HG03280 (cell line): ENCODE measurements around the gene PDE6D.
A peak's percentile ranks its signal among the peaks of the same experiment; 100 is the strongest.
"Not testable (repeated sequence)": the region's sequence is repeated elsewhere in the genome, so short reads cannot be mapped to it uniquely, and the experiment has no call there.

ENCODE experiments used
- ATAC-seq: cut with Tn5 transposase; IDR thresholded peaks from one replicate; pipeline ENCODE4 v1.9.1; 2021; ENCODE audit warnings: mild to moderate bottlenecking, moderate library complexity; ENCODE audit not compliant: unreplicated experiment

Gene PDE6D

DNA sequence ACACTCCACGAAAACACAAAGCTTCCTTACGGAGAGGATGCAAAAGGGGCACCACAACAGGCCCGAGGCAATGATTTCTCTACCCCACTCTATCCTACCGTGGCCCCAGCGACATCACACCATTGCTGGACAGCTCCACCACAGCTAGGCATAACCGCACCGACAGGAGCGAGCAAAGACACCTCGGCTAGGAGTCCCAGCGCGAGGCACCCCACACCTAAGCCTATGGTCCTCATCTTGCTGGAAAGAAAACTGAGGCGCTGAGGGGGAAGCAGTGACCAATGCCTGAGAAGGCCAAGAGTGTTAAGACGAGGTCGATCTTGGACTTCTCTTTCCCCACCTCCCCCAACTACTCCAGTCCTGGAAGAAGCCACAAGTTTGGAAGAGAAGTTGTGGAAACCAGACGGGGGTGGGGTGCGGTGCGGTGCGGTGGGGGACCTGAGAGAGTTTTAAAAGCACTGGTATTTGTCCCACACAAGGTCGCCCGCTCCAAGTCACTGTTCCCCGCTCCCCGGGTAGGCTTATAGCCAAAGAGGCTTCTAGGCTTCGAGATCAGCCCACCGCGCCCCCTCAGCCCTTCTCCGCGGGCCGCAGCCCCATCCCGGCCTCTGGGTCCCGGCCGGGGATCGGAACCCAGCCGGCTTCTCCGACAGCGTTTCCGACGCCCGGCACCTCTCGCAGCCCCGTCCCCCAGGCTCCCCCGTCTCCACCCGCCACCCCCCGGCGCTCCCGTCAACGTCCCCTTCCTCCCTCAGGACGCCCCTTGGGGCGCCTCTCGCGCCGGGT, 766 bp downstream of the PDE6D start:
- ATAC-seq: no peak

DNA sequence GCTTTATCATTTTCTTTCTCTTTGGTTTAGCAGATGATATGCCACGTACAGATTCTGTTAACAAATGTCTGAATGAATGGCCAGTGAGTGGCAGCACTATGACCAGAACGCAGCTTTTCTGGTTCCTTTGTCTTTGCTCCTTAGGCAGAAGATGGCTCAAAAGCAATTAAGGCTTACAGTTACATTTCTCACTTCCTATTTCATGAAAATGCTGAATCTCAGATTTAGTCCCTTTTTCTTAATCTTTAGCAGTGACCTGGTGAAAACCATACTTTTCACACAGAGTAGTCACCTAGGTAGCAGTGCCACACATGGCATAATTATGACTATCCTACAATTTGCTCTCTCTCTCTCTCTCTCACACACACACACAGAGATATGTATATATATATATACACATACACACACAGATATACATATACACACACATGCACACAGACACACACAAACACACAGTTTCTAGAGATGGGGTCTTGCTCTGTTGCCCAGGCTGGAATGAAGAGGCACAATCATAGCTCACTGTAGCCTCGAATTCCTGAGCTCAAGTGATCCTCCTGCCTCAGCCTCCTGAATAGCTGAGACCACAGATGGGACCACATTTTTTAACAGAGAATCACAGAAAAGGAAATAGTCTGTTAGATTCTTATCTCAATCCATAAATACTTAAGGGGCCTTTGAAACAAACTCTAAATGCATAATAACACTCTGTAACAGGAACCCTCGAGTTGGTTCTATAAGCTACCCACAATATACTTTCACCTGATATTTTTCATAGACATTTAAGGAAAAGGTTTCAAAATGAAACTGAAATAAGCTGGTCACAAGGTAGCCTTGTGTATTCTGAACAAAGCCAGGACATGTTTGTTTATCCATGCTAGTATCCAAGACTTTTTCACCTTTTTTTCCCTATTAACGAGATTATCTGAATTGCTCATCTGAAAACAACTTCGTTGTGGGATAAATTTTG, 11.6 kb downstream of the PDE6D start:
- ATAC-seq: no peak

DNA sequence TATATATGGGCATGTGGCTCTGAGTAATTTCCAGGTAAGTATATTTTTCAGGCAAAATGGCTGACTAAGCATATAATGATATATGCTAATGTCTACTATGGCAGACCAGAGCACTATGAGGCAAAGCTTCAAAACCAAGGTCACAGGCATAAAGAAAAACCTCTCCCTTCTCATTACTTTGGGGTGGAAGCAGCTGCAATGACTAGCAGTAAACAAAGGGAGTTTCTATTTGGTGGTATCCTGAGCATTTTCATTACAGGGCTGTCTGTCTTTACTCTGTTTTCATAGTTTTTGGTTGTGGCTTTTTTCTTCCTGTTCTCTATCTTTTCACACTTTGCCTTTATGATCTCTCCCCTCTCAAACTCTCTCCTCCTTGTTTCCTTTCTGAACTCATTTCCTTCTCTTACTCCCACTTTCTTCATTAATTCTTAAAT, 15.6 kb downstream of the PDE6D start:
- ATAC-seq: peak; percentile 66

DNA sequence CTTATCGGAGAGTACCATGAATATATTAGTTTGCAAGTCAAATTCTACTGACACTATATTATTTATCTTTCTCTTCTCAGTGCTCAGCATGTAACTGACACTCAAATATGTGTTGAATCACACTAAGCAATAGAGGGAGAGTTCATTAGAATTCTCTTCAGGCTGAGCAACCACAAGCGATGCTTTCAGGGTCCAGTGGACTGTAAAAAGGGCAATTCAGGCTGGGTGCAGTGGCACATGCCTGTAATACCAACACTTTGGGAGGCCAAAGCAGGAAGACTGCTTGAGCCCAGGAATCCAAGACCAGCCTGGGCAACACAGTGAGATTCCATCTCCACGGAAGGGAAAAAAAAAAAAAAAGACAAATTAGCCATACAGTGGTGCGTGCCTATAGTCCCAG, 16.3 kb downstream of the PDE6D start:
- no peak for ATAC-seq

DNA sequence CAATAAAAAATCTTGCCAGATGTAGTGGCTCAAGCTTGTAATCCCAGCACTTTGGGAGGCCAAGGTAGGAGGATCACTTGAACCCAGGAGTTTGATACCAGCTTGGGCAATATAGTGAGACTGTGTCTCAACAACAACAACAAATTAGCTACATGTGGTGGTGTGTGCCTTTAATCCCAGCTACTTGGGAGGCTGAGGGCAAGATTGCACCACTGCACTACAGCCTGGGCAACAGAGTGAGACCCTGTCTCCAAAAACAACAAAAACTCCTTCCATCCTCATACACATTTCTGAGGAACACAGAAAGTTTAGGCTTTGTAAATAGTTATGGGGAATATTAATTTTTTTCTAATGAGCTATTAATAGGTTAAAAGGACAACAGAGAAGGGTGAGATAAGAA, 17.0 kb downstream of the PDE6D start:
- no peak for ATAC-seq

DNA sequence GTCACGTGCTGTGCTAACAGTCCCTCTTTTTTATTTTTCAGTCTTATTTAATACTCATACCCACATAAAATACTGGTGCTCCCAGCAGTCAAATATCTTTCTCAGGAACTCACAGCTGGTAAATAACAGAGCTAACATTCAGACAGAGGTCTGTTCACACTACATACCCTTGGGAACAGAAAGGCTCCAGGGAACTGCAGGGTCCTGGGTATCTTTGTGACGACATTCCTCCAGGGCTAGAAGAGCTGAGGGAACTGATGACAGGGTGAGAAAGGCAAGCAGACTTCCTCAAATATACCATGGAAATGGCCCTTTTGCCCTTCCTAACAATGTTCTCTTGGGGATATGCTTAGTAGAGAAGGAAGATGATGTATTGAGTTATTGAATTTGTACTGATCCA, 19.3 kb downstream of the PDE6D start:
- ATAC-seq: no peak

DNA sequence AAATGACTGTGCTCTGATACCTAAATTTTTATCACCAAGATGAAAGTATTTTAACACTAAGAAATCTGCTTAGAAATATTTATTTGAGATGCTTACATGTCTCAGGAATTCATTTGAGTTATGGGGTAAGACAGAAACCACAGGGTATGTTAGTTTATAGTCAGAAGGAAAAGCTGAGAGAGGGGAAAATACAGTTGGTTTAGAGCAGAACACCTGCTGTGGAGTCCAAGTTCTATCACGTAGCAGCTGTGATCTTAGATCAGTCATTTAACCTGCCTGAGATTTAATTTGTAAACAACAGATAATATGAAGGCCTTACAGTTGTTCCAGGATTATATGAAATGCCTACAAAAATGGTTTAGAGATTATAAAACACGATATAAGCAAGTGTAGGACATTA, 29.0 kb downstream of the PDE6D start:
- ATAC-seq: no peak

DNA sequence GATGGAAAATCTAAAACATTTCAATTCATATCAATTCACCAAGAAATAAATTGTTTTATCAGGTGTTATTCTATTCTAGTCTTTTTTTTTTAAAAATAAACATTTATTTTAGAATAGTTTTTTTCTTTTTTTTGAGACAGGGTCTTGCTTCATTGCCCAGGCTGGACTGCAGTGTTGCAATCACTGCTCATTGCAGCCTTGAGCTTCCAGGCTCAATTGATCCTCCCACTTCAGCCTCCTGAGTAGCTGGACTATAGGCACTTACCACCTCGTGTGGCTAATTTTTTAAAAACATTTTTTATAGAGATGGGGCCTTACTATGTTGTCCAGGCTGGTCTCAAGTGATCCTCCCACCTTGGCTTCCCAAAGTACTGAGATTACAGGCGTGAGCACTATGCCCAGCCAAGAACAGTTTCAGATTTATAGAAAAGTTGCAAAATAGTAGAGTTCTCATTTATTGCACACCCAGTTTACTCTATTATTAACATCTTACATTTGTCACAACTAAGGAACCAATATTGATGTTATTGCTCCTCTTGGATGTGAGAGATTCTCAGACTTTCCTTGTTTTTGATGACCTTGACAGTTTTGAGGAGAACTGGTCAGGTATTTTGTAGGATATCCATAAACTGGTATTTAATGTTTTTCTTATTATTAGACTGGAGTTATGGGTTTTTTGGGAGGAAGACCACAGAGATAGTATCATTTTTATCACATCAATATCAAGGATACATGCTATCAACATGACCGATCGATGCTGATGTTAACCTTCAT, 29.9 kb downstream of the PDE6D start:
- no peak for ATAC-seq

DNA sequence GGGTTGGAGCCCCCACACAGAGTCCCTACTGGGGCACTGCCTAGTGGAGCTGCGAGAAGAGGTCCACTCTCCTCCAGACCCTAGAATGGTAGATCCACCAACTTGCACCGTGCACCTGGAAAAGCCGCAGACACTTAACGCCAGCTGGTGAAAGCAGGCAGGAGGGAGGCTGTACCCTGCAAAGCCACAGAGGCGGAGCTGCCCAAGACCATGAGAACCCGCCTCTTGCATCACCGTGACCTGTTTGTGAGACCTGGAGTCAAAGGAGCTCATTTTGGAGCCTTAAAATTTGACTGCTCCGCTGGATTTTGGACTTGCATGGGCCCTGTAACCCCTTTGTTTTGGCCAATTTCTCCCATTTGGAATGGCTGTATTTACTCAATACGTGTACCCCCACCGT, 32.1 kb downstream of the PDE6D start:
- ATAC-seq: not testable (repeated sequence)

DNA sequence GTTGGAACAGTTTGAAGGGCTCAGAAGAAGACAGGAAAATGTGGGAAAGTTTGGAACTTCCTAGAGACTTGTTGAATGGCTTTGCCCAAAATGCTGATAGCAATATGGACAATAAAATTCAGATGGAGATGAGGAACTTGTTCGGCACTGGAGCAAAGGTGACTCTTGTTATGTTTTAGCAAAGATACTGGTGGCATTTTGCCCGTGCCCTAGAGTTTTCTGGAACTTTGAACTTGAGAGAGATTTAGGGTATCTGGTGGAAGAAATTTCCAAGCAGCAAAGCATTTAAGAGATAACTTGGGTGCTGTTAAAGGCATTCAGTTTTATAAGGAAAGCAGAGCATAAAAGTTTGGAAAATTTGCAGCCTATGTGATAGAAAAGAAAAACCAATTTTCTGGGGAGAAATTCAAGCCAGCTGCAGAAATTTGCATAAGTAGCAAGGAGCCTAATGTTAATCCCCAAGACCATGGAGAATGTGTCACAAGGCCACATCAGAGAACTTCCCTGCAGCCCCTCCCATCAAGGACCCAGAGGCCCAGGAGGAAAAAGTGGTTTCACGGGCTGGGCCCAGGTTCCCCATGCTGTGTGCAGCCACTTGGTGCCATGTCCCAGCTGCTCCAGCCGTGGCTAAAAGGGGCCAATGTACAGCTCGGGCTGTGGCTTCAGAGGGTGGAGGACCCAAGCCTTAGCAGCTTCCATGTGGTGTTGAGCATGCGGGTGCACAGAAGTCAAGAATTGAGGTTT, 32.8 kb downstream of the PDE6D start:
- not testable (repeated sequence) for ATAC-seq

DNA sequence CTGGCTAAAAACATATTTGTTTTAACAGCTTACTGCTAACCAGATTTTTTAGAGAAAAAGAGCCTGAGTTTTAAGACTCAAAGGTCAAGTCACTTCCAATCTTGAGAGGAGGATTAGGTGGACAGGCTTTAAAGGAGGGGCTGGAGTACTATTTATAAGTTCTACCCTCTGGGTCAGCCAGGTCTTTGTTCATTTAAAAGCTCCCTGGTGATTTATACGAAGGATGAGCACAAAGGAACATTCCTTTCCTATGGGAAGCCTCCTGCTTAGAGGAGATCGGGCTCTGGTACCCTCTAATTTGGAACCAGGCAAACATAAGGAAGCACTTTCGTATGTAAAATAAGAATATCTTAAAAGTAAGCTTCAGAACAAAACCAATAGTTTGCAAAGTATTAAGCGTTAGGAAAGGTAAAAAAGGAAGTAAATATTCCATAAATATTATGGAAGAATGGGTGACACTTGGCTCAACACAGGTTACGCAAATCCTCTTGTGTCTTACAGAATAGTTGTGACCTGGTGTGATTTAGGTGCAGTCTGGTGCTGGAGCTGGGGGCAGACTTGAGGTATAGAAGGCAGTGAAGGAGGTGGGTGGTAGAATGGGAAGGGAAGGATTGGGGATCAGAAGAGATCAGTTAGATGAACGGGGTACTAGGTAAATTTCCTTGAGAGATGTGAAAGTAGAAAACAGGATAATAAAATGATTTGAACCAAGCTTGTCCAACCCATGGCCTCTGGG, 35.6 kb downstream of the PDE6D start:
- no peak for ATAC-seq

DNA sequence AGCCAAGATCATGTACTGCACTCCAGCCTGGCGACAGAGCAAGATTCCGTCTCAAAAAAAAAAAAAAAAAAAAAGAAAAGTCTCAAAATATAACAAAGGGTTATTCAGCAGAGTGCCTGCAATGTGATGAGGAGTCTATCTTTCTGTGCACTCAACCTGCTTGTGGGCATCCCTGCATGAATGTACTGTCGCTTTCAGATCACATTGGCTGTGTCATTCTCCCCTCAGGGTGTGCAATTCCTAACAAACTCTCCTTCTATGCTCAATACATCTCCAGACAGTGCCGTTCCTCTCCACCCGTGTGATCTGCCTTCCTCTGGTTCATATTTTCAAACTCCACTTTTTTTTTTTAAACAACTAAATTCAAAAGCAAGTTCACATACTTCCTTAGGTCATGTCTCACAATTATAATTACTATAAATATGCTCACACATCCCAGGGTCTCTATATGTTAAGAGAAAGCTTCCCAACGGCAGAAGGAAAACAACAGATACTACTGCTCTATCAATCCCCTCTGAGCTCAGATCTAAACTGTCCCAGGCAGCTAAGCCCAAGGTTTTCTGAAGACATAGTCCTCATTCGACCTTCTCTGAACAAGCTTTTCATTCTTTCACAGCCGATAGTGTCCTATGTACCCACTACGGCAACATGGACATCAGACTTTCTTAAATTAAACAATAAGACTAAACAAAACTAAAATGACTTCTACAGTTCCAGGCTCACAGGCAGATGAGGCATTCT, 37.5 kb downstream of the PDE6D start:
- no peak for ATAC-seq

DNA sequence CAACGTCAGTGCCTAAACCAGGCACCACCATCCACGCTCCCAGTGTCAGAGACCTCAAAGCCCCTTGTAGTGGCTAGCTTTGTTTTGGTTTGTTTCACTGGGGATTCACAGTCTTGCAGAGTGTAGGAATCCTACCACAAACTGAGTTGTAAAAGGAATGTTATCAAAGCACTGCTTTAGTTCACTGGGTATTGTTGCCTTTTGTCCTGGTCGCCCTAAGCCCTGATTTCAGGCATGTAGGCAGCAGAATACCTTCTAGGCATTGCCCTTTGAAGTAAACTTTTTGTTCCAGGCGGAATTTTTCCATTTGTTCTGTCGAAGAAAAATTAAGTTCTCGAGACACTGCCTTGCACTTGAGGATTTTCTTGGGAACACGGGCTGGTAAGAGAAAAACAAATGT, 43.3 kb downstream of the PDE6D start:
- ATAC-seq: no peak

DNA sequence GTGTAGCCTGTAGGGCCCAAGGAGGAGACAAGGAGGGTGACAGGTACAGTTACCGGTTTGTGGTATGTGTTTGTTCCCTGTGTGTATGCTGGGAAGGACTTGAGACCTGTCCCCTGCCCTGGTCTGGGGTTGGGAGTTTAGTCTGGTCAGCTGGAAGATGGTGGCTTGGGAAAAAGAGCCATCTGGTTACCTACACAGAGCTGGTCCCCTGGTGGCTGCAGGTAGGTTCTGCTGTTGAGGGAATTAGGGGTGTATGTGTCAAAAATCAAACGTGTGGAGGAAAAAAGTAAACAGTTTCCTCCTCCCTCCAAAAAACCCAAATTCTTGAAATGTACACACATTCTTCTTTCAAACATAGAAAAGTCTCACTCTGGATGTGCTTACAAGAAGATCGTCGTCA, 48.5 kb downstream of the PDE6D start:
- ATAC-seq: no peak

DNA sequence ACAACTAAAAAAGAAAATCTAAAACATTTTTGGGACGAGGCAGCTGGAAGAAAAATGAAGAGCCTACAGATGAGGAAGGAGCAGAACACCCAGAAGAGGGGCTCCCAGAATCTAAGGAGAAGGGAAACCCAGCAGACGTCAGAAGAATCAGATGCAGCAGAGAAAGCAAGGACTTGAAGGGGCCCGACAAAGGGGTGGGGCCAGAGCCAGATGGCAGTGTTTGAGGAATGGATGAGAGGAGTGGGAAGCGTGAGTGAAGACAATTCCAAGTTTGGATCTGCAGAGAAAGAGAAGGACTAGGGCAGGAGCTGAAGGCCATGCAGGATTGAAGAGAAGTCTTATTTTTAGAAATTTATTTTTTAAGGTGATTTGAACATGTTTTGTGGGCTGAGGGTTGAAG, 53.5 kb downstream of the PDE6D start:
- no peak for ATAC-seq

DNA sequence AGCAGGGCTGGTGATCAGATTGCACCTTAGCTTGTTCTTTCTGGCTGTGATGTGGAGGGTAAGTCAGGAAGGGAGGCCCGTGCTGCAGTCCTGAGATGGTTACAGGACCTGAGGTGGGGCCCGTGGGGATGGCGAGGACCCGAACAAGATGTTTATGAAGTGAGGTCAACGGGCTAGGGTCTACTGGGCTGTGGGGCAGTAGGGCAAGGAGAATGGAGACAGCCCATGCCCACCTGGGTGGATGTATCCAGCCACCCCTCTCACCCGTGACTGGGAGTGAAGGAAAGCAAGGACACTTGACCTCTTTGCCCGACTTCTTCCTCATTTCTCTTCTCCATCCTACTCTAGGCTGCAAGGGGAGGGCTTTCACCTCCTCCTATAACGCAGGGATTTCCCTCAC, 54.8 kb downstream of the PDE6D start:
- no peak for ATAC-seq

DNA sequence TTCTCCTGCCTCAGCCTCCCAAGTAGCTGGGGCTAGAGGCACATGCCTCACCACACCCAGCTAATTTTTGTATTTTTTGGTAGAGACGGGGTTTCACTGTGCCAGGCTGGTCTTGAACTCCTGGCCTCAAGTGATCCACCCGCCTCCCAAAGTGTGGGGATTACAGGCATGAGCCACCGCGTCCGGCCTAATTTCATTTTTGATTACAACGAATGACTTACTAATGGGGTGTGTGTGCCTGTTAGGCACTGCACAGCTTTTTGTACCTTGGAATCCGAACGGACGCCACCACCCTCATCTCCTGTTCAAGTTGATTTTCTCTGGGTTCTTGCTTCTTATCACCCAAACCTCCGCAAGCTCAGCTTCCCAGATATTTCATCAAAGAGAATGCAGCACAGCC, 55.6 kb downstream of the PDE6D start:
- ATAC-seq: no peak

DNA sequence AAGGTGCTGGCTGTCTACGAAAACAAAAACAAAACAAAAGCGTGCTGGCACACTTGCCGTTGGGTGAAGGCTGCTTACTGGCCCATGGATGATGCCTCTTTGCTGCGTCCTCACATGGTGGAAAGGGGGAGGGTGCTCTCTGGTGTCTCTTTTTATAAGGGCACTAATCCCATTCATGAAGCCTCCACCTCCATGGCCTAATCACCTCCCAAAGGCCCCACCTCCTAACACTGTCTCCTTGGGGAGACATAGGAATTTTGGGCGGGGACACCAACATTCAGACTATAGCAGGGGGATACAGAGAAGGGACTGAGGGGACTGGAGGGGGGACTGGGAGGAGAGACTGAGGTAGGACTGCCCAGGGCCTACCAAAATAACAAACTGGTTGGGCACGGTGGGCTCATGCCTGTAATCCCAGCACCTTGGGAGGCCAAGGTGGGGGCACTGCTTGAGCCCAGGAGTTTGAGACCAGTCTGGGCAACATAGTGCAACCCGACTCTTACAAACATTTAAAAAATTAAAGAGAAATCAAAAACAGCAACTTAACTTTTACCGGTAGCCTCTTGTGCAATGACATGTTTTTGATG, 58.3 kb downstream of the PDE6D start:
- no peak for ATAC-seq
